ENCODE measurements around the gene POM121L2. TPM values are rescaled to one million over a fixed set of nuclear protein-coding genes. Genes with fewer than 3 reads are reported as not detected.

POM121L2 gene
- total RNA-seq, 2 donors from 2014 or later, result 0.07 to 0.13 TPM

GRCh38 chr6:27333642-27334040 is 21.6 kb upstream of the POM121L2 start:
- intact Hi-C loops (cut with DNase I), result no loop called here
- H3K9me3 ChIP-seq, result no peaks in the 10 kb centered on the region
- DNase-seq, result no peak
- no peak overlapping the region for H3K27ac ChIP-seq
- no peak for TF ChIP-seq CTCF (IDR thresholded peaks at IDR 0.05)
- H3K4me3 ChIP-seq, result no peak overlapping the region
- H3K4me1 ChIP-seq, result no peaks in the 10 kb centered on the region
- no peak overlapping the region for H3K9ac ChIP-seq (ENCODE audit: low read depth in 2 of 2, low read length in 2 of 2)
- no peaks in the 10 kb centered on the region for H3K36me3 ChIP-seq
- no peaks in the 10 kb centered on the region for H3K27me3 ChIP-seq

GRCh38 chr6:27332692-27333641 is 20.9 kb upstream of the POM121L2 start:
- H3K4me1 ChIP-seq, result no peaks in the 10 kb centered on the region
- H3K27me3 ChIP-seq, result no peaks in the 10 kb centered on the region
- intact Hi-C loops (cut with DNase I), result no loop called here
- no peak overlapping the region for H3K4me3 ChIP-seq
- DNase-seq, result no peak
- no peaks in the 10 kb centered on the region for H3K36me3 ChIP-seq
- no peak overlapping the region for H3K27ac ChIP-seq
- no peak for TF ChIP-seq CTCF (IDR thresholded peaks at IDR 0.05)
- H3K9ac ChIP-seq (ENCODE audit: low read depth in 2 of 2, low read length in 2 of 2), result no peak overlapping the region
- no peaks in the 10 kb centered on the region for H3K9me3 ChIP-seq

- intact Hi-C loops (cut with DNase I), result no loop called here
- no peaks in the 10 kb centered on the region for H3K27me3 ChIP-seq
- TF ChIP-seq CTCF (IDR thresholded peaks at IDR 0.05), result no peak
Measured at GRCh38 chr6:27327023-27327738, 15.1 kb upstream of the POM121L2 start.

GRCh38 chr6:27321901-27322300 is 9.8 kb upstream of the POM121L2 start:
- H3K4me1 ChIP-seq, result no peaks in the 10 kb centered on the region
- no peak for DNase-seq
- H3K9me3 ChIP-seq, result no peaks in the 10 kb centered on the region
- intact Hi-C loops (cut with DNase I), result no loop called here
- H3K27me3 ChIP-seq, result no peaks in the 10 kb centered on the region
- H3K9ac ChIP-seq (ENCODE audit: low read depth in 2 of 2, low read length in 2 of 2), result no peak overlapping the region
- TF ChIP-seq CTCF (IDR thresholded peaks at IDR 0.05), result no peak
- H3K27ac ChIP-seq, result no peak overlapping the region
- H3K36me3 ChIP-seq, result no peaks in the 10 kb centered on the region
- no peak overlapping the region for H3K4me3 ChIP-seq

More at GRCh38 chr6:27327023-27327738, 15.1 kb upstream of the POM121L2 start:
- Histone ChIP-seq H3K9me3 (no peaks in the 10 kb centered on the region), H3K9ac (ENCODE audit: low read depth in 2 of 2, low read length in 2 of 2) (no peak overlapping the region), H3K27ac (no peak overlapping the region), H3K36me3 (no peaks in the 10 kb centered on the region), H3K4me1 (no peaks in the 10 kb centered on the region), H3K4me3 (no peak overlapping the region)
- DNase-seq, result no peak

GRCh38 chr6:27321370-27321769 is 9.3 kb upstream of the POM121L2 start:
- H3K36me3 ChIP-seq, result no peaks in the 10 kb centered on the region
- no peak overlapping the region for H3K27ac ChIP-seq
- TF ChIP-seq CTCF (IDR thresholded peaks at IDR 0.05), result no peak
- no peak for DNase-seq
- no peaks in the 10 kb centered on the region for H3K9me3 ChIP-seq
- H3K4me1 ChIP-seq, result no peaks in the 10 kb centered on the region
- intact Hi-C loops (cut with DNase I), result no loop called here
- H3K4me3 ChIP-seq, result no peak overlapping the region
- H3K9ac ChIP-seq (ENCODE audit: low read depth in 2 of 2, low read length in 2 of 2), result no peak overlapping the region
- H3K27me3 ChIP-seq, result no peaks in the 10 kb centered on the region
